Germinal center (tissue), 1 donor: ENCODE results near the gene GALNT17.

Source experiments
- DNase-seq: peaks from one replicate; pipeline ENCODE4 v3.0.0; 2012; ENCODE audit warnings: mixed read lengths, low spot score

Gene GALNT17

GRCh38 chr7:71461572-71461971 lies 329.6 kb downstream of the GALNT17 start:
- DNase-seq: no peak

GRCh38 chr7:71465741-71466189 lies 333.8 kb downstream of the GALNT17 start:
- no peak for DNase-seq

- DNase-seq: no peak
Measured at GRCh38 chr7:71466448-71467145, 334.7 kb downstream of the GALNT17 start.

DNA sequence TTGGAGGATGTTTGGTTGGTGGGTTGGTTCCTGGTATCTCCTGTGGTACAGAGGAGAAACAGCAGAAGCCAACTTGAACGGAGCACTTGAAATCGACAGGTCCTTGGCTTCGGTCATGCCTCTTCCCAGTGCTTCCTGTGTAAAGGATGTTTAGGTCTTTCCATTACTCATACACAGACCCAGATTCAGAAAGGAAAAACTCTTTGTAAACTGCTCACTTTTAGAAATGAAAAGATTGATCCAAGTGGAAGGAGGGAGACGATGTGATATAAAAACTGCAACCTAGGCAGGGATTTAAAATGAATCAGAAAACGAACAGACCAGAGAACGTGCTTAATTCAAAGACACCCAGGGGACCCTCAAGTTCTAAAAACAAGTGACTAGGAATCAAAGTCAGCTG lies 338.4 kb downstream of the GALNT17 start:
- no peak for DNase-seq

- DNase-seq: no peak
Measured at GRCh38 chr7:71470830-71471229, 338.9 kb downstream of the GALNT17 start.

- no peak for DNase-seq
Measured at GRCh38 chr7:71472962-71473361, 341.0 kb downstream of the GALNT17 start.

DNA sequence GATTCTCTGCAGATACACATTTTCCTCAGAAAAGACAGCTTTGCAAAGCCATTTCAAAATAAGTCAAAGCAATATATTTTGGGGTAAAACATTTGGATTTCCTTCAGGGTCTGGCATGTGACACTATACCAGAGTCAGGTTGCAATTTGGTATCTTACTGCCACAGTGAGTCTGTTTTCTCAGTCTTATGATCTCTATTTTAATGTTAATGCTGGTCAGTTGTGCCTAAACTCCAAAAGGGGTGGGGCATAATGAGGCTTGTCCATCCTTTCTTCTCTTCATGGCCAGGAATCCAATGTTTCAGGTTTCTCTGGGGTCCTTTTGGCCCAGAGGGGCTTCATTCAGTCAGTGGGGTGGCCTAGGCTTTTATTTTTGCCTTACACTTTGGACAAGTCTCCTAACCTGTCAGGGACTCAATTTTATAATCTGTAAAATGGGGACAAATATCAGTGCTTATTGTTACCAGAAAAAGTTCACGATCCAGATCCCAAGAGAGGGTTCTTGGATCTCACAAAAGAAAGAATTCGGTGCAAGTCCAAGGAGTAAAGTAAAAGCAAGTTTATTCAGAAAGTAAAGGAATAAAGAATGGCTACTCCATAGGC lies 341.5 kb downstream of the GALNT17 start:
- DNase-seq: no peak

DNA sequence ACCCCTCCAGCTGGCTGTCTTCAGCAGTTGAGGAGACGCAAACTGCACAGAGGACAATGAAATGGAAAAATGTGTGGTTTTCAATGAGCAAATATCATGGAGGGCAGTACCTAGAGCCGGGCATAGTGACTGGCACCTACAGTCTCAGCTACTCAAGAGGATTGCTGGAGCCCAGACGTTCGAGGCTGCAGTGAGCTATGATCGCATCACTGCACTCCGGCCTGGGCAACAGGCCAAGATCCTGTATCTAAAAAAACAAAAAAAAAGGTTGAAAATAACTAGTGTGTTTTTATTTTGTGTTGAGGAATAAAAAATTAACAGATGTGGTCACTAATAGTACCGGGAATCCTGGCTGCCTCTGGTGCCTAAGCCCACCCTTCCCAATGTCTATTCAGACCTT lies 345.5 kb downstream of the GALNT17 start:
- DNase-seq: no peak

DNA sequence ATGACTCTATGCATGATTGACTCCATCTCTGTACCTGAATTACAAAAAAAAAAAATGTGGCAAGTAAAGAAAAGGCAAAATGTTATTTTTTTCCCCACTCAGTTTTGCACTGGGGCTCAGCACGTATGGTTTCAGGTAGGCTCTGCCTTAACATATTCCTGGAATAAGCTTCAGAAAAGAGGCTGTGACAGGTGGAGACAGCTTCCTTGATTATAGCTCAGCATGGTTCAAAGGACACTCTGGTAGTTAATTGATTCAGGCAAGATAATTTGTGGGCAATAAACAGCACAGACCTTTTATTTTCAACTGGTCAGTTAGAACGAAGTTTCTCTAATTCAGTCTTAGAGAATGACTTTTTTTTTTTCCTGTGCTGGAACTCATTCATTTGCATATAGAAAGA lies 347.3 kb downstream of the GALNT17 start:
- DNase-seq: no peak

GRCh38 chr7:71480791-71481190 lies 348.8 kb downstream of the GALNT17 start:
- DNase-seq: no peak

DNA sequence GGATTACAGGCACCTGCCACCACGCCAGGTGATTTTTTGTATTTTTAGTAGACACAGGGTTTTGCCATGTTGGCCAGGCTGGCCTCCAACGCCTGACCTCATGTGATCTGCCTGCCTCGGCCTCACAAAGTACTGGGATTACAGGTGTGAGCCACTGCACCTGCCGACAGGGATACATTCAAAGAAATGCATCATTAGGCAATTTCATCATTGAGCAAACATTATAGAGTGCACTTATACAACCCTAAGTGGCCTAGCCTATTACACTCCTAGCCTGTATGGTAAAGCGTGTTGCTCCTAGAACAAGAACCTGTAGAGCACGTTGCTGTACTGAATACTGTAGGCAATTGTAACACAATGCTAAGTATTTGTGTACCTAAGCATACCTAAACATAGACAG lies 350.3 kb downstream of the GALNT17 start:
- DNase-seq: no peak

GRCh38 chr7:71484380-71484779 lies 352.4 kb downstream of the GALNT17 start:
- DNase-seq: no peak

GRCh38 chr7:71485586-71485985 lies 353.6 kb downstream of the GALNT17 start:
- no peak for DNase-seq

GRCh38 chr7:71486414-71486813 lies 354.5 kb downstream of the GALNT17 start:
- no peak for DNase-seq

DNA sequence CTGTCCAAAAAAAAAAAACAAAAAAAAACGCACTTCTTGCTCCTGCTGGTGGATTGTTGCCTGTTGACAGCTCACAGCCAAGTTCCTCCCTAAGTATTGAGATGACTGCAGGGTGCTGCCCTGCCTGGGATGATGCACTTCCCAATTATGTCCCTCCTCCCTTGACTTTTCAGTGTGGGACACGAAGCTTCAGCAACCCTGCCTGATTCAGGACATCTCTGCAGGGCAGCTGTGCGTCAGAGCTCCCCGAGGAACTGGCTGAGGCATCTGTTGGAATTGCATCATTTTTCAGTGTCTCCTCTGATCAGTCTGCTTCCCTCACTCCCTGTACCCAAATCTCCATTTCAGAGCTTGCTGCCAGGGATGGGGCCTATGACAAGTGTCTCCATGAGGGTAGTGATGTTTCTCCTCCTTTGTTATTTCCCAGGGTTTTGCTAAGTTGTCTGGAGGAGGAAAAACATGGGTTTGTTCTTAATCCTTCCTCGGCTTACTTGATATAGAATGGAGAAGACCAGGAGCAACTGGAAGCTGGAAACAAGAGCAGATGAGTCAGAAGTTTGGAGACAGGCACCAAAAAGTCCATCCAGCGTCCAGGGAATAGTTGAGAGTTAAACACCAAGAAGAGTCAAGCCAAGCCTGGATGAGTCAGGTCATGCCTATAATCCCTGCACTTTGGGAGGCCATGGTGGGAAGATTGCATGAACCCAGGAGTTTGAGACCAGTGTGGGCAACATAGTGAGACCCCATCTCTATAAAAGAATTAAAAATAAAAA lies 355.1 kb downstream of the GALNT17 start:
- no peak for DNase-seq

DNA sequence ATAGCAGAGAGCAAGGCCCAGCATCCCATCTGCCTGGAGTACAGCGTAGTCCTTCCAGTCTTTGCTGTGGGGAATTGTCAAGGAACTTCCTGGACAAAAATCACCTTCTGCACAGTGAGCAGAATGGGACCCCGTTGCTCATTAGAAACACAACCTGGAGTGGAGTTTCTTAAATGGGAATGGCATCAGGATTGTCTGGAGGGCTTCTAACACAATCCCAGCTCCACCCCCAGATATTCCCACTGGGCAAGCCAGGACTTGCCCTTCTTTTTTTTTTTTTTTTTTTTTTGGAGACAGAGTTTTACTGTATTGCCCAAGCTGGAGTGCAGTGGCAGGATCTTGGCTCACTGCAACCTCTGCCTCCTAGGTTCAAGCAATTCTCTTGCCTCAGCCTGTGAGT lies 356.4 kb downstream of the GALNT17 start:
- DNase-seq: no peak

DNA sequence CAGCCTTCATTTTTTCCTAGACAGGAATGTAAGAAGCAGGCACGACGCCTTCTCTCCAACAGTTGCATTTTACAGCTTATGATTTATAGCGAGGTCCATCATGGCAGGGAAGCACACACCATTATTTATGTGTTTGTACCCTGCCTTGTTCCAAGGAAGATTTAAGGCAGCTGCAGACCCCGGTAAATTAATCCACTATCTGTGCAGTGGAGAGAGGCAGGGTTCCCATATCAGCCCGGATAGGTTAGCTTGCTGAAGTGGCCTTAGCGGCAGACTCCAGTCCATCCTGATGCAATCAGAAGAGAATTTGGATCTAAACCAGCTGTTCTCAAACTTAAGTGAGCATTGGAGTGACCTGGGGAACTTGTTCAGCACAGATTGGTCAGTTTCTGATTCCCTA lies 359.4 kb downstream of the GALNT17 start:
- no peak for DNase-seq

DNA sequence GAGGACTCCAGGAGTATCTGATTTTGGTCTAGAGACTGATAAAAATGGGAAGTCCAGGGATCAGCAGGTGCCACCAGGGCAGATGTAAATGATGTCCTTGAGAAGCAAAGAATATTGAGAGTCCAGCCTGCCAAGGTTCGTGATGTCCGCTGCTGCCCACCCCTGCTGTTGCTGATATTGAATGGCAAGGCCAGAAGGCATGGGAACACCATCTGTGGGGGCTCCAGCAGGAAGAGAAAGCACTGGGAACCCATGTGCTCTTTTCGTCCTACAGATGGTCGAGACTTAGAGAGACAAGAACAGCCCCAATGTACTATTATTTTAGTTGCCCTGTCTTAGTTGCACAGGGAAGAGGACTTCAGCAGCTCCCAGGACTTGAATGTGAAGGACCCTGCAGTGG lies 363.9 kb downstream of the GALNT17 start:
- DNase-seq: no peak

GRCh38 chr7:71497256-71497946 lies 365.5 kb downstream of the GALNT17 start:
- no peak for DNase-seq

DNA sequence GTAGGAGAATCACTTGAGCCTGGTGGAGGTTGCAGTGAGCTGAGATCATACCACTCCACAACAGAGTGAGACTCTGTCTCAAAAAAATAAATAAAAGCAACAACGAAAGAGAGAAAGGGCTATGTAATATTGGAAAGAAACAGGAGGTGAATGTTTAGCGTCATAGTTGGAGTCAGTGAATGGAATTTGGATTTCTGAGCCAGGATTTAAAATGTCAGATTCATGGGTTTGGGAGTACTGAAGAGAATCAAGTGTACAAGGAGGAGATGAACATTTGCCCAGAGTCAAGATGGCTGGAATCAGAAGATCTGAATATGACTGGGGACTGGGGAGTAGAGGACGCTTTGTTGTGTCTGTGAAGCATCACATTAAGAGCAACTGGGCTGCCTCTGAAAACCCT lies 366.4 kb downstream of the GALNT17 start:
- no peak for DNase-seq

DNA sequence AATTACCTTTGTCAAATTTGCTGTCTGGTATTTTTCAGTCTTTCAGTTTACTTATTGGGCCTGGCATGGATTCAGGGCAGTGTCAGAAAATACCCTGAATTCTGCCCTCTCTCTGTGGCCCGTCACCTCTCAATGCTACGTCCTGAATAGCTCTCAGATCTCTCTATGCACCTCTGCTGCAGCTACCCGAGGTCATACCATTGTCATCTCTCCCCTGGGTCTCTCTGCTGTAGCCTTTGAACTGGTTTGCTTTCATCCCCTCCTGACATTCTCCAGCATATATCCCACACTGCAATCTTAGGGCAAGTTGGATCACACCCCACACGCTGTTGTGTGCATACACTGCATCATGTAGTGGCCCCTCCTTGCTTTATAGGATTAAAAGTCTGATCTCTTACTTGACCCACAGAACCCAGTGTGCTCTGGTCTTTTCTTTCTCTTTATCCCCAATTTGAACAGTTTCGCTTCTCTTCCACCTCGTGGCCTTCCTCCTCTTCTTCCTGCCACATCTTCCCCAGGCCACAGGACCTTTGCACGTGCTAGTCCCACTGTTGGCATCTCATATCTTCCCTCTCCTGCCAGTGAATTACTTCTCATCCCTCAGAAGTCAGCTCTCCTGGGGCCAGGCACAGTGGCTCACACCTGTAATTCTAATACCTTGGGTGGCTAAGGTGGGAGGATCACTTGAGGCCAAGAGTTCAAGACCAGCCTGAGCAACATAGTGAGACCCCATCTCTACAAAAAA lies 372.9 kb downstream of the GALNT17 start:
- DNase-seq: no peak

DNA sequence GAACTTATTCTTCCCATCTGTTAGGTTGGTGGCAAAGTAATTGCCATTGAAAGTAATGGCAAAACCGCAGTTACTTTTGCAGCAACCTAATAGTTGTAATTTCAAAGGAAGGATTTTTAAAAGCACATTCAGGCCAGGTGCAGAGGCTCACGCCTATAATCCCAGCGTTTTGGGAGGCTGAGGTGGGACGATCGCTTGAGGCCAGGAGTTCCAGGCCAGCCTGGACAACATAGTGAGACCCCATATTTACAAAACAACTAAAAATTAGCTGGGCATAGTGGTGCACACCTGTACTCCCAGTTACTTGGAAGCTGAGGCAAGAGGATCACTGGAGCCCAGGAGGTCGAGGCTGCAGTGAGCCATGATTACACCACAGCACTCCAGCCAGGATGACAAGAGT lies 374.9 kb downstream of the GALNT17 start:
- no peak for DNase-seq
